Measurements from ENCODE around the gene C3orf20.

Gene C3orf20

DNA sequence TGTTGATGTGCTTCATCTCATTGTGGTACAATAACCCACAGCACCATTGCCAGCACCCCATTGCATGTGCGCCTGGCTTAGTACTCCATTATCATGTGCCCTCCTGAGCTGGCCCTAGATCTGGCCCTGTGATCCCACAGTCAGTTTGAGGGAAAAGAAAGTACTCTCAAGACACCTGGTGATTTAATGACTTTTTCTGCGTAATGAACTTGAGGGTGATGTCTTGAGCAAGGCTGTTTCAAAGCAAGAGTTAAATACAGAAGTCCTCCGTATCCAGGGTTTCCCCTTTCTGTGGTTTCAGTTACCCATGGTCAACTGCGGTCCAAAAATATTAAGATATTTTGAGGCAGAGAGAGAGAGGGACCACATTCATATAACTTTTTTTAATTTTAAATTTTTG lies 16.3 kb downstream of the C3orf20 start:
- FAIRE-seq (peak; percentile 63), DNase-seq (ENCODE audit: insufficient read length, low spot score) (no peak)

DNA sequence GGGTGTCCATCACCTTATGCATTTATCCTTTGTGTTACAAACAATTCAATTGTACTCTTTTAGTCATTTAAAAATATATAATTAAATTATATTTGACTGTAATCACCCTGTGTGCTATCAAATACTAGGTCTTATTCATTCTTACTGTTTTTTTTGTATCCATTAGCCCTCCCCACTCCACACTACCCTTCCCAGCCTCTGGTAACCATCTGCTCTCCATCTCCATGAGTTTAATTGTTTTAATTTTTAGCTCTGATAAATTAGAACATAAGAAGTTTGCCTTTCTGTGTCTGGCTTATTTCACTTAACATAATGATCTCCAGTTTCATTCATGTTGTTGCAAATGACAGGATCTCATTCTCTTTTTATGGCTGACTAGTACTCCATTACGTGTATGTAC lies 16.8 kb downstream of the C3orf20 start:
- no peak for FAIRE-seq

GRCh38 chr3:14698601-14699244 lies 23.8 kb downstream of the C3orf20 start:
- no peak for FAIRE-seq
- no peak for DNase-seq (ENCODE audit: insufficient read length, low spot score)

More for the DNA sequence above, 16.8 kb downstream of the C3orf20 start:
- no peak for DNase-seq (ENCODE audit: insufficient read length, low spot score)

DNA sequence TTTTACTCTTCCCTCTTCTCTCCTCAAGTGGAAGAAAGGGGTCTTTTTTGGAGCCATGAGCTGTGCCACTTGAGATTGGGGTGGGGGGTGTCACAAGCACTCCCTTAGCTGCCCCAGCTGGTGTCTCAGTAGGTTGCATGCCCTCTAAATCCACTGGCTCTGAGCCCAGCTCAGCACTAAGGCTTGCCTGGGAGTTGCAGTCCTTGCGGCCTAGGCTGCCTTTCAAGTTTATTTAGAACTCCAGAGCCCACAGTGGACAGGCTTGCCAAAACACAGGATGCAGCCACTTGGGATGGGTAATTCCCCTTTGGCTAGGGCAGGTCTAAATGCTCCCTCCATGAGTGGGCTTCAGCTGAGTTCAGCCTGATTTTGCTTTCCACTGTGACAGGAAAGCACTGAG lies 24.7 kb downstream of the C3orf20 start:
- no peak for FAIRE-seq
- no peak for DNase-seq (ENCODE audit: insufficient read length, low spot score)

- FAIRE-seq = no peak
- DNase-seq (ENCODE audit: insufficient read length, low spot score) = no peak
Observed at GRCh38 chr3:14700891-14701290, 25.9 kb downstream of the C3orf20 start.

GRCh38 chr3:14701676-14702075 lies 26.7 kb downstream of the C3orf20 start:
- FAIRE-seq (no peak), DNase-seq (ENCODE audit: insufficient read length, low spot score) (no peak)

DNA sequence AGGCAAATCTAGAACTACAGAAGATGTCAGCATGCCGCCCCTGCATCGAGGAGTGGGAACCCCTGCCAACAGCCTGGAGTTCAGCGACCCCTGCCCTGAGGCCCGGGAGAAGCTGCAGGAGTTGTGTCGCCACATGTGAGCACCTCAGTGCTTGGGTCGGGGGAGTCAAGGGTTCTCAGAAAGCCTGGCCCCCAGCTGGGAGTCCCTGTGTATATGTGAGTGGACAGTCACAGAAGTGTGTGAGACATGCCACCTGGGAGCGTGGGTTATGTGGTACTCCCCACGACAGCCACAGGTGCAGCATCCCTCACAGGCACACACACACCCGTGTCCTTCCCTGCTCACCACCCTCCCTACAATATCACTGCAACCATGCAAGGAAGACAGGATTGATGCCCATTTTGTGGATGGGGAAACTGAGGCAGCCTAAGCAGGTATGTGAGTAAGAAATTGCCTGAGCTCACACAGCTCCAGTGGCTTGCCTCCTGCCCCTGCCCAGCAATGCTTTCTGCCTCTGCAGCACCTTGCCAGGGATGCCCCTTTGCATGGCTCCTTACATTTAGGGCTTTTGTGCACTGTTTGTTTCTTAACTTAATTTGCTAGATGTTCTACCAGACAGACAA lies 28.3 kb downstream of the C3orf20 start:
- no peak for DNase-seq (ENCODE audit: insufficient read length, low spot score)
- FAIRE-seq = no peak

GRCh38 chr3:14703791-14704190 lies 28.9 kb downstream of the C3orf20 start:
- DNase-seq (ENCODE audit: insufficient read length, low spot score) = no peak
- no peak for FAIRE-seq

DNA sequence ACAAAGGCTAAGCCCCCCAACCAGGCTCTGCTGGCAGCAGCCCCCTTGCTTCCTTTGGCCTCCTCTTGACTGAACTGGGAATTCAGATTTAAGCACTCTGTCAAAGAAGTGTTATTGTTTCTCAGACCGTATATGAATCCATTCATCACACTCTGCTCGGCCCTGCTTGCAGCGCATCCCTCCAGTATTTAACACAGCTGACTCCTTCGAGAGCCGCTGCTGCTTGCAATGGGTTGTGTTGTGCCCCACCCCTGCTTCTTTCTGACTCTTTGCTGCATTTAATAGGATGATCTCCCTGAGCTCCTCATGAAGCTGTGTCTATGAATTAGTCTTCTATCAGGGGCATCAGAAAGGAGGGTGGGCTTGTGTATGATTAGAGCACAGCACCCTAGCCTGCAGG lies 31.2 kb downstream of the C3orf20 start:
- FAIRE-seq (no peak), DNase-seq (ENCODE audit: insufficient read length, low spot score) (no peak)

DNA sequence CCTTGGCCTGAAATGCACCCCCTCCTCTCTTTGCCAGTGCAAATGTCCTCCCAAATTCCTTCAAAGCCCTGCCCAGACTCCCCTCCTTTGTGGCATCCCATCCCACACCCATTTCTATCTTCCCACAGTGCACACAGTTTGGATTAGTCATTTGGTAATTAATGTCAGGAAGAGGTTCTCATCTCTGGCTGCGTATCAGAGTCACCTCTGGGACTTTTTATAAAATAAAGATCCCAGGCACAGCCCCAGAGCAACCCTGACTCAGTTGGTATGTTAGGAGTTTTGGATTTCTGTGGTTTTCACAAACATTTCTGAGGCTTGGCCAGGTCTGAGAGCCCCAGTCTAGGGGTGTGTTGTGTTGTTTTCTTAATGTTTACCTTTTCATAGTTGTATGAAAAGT lies 41.6 kb downstream of the C3orf20 start:
- DNase-seq (ENCODE audit: insufficient read length, low spot score) (no peak), FAIRE-seq (no peak)

GRCh38 chr3:14717307-14717706 lies 42.4 kb downstream of the C3orf20 start:
- FAIRE-seq (no peak), DNase-seq (ENCODE audit: insufficient read length, low spot score) (no peak)

- DNase-seq (ENCODE audit: insufficient read length, low spot score) (no peak), FAIRE-seq (peak; percentile 87)
Observed at GRCh38 chr3:14718539-14718938, 43.6 kb downstream of the C3orf20 start.

GRCh38 chr3:14719006-14719405 lies 44.1 kb downstream of the C3orf20 start:
- no peak for DNase-seq (ENCODE audit: insufficient read length, low spot score)
- no peak for FAIRE-seq

GRCh38 chr3:14721126-14721864 lies 46.4 kb downstream of the C3orf20 start:
- DNase-seq (ENCODE audit: insufficient read length, low spot score) = no peak

GRCh38 chr3:14725013-14725412 lies 50.1 kb downstream of the C3orf20 start:
- DNase-seq (ENCODE audit: insufficient read length, low spot score) = no peak
- FAIRE-seq = no peak

More at GRCh38 chr3:14721126-14721864, 46.4 kb downstream of the C3orf20 start:
- FAIRE-seq = no peak

DNA sequence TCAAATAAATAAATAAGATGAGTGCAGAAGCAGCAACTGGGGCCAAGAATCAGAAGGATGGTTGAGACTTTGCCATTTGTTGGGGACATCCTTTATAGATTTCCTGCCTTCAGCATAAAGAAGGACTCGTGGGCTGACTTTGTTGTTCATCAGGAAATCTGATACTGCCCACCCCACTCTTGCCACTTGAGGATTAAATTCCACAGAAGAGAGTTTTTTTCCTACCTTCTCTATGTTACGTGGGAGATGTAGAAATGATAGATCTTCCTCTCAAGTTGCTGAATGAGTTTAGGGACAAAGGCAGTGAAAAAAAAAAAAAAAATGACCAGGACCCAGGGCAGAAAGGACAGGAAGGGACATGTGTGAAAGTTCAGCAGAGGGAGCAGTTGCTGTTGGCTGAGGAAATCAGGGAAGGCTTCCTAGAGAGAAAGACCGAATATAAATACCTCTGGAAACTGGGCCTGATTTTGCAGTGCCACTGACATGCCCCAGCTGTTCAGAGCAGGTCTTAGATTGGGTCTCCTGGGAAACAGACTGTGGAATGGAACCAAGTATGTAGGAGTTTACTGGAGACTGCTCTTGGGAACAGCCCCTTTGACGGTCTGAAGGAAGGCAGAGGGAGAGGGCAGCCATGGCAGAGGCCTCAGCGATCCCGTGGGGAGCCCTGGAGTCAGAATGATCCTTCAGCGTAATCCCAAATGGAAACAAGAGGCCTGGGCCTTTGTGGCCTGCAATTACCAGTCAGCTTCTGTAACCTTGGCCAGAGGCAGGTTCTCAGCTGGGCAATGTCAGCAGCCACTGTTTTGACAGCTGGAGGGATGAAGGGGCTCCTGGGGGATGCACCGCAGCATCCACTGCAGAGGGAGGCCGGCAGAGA lies 50.9 kb downstream of the C3orf20 start:
- DNase-seq (ENCODE audit: insufficient read length, low spot score) = no peak
- FAIRE-seq = no peak

- FAIRE-seq = no peak
- no peak for DNase-seq (ENCODE audit: insufficient read length, low spot score)
Observed at GRCh38 chr3:14726441-14726780, 51.5 kb downstream of the C3orf20 start.

DNA sequence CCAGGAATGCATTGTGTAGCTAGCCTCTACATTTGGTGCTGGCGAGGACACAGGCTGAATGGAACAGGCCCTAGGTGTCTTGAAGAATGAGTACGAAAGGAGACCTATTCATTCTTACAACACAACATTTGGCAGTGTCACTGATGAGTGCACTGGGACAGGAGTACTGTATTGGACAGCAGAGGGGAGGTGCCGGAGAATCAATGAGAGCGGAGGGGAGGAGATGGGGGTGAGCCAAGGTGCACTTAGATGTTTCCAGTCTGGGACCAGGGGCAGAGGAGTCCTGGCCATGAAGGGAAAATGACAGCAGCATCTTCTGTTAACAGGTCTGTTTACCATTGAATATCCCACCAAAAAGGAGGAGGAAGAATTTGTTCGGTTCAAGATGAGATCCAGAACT lies 53.2 kb downstream of the C3orf20 start:
- no peak for DNase-seq (ENCODE audit: insufficient read length, low spot score)
- FAIRE-seq = no peak

DNA sequence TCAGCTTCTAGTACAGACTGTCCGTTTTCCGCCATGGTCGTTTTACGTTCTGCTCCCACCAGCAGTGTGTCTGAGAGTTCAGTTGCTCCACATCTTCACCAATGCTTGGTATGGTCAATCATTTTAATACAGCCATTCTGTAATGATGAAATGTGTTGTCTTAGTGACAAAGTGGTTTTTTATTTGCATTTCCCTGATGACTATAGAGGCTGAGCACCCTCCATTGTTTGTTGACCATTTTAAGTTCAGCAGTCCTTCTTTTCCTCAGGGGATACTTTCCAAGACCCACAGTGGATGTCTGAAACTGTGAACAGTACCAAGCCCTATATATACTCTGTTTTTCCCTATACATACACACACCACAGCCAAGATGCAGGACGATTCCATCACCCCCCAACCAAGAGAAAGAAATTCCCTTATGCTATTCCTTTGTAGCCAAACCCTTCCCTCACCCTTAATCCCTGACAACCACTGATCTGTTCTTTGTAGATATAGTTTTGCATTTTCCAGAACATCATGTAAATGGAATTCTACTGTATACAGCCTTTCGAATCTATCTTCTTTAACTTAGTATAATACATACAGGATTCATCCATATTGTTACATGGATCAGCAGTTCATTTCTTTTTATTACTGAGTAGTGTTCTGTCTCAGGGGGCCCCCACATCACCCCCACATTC lies 55.9 kb downstream of the C3orf20 start:
- no peak for FAIRE-seq
- DNase-seq (ENCODE audit: insufficient read length, low spot score) = no peak

DNA sequence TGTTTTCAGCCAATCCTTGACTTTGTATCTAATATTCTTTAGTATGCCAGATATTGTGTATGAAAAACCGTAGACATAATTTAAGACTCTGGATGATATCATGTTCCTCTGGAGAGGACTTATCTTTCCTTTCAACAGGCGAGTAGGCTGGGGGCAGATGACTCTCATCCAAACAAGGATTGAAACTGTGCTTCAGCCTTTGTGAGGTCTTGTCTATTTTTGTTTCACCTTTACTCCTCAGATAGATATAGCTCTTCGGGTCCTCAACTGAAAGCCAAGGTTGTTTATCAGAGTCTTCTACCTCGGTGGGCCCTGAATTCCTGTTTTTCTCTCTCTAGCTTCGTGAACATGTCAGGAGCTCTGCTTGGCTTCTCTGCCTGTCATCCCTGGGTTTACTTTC lies 66.0 kb downstream of the C3orf20 start:
- FAIRE-seq (no peak), DNase-seq (ENCODE audit: insufficient read length, low spot score) (no peak)

GRCh38 chr3:14741510-14741909 lies 66.6 kb downstream of the C3orf20 start:
- DNase-seq (ENCODE audit: insufficient read length, low spot score) (no peak), FAIRE-seq (no peak)
